Measurements from ENCODE around the gene OSBPL6.

Gene OSBPL6

GRCh38 chr2:178417916-178418315 lies 223.6 kb downstream of the OSBPL6 start:
- Histone ChIP-seq H3K27ac (ENCODE audit: extremely low read depth, low read depth, low read length) (no peak overlapping the region), H3K9me3 (ENCODE audit: control insufficient read depth, insufficient read depth, low read depth, low read length) (no peaks in the 10 kb centered on the region), H3K4me1 (ENCODE audit: control insufficient read depth, insufficient read depth, low read length) (no peaks in the 10 kb centered on the region), H3K36me3 (ENCODE audit: control insufficient read depth in 2 of 2, insufficient read depth in 1 of 2, low read length in 2 of 2) (no peaks in the 10 kb centered on the region), H3K4me3 (ENCODE audit: low read depth, low read length) (no peak overlapping the region)
- TF ChIP-seq ZNF660 (tag by site-specific recombination; IDR thresholded peaks at IDR 0.05), result no peak
- TF ChIP-seq, protein P1, sequence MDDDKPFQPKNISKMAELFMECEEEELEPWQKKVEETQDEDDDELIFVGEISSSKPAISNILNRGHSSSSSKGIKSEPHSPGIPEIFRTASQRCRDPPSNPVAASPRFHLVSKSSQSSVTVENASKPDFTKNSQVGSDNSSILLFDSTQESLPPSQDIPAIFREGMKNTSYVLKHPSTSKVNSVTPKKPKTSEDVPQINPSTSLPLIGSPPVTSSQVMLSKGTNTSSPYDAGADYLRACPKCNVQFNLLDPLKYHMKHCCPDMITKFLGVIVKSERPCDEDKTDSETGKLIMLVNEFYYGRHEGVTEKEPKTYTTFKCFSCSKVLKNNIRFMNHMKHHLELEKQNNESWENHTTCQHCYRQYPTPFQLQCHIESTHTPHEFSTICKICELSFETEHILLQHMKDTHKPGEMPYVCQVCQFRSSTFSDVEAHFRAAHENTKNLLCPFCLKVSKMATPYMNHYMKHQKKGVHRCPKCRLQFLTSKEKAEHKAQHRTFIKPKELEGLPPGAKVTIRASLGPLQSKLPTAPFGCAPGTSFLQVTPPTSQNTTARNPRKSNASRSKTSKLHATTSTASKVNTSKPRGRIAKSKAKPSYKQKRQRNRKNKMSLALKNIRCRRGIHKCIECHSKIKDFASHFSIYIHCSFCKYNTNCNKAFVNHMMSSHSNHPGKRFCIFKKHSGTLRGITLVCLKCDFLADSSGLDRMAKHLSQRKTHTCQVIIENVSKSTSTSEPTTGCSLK (tag by site-specific recombination; IDR thresholded peaks at IDR 0.05), result no peak
- TF ChIP-seq ZNF473 (tag by site-specific recombination; IDR thresholded peaks at IDR 0.05), result no peak
- TF ChIP-seq ZNF561 (tag by site-specific recombination; IDR thresholded peaks at IDR 0.05; ENCODE audit: borderline replicate concordance), result no peak
- TF ChIP-seq PRDM10 (tag by site-specific recombination; IDR thresholded peaks at IDR 0.05), result peak; percentile 34; the same call in 1 of the 2 replicates
- POLR2A ChIA-PET, result interaction anchor here (1.1 kb wide), 3 partner anchors 9 to 306 kb away, joined by 4 to 7 read pairs (median 5); no protein-coding TSS in a partner anchor
- CTCF ChIA-PET, result interaction anchor here (1.2 to 2.8 kb wide), 8 partner anchors 13 to 306 kb away, joined by 3 to 19 read pairs (median 7); partner anchors contain the start of gene RBM45

DNA sequence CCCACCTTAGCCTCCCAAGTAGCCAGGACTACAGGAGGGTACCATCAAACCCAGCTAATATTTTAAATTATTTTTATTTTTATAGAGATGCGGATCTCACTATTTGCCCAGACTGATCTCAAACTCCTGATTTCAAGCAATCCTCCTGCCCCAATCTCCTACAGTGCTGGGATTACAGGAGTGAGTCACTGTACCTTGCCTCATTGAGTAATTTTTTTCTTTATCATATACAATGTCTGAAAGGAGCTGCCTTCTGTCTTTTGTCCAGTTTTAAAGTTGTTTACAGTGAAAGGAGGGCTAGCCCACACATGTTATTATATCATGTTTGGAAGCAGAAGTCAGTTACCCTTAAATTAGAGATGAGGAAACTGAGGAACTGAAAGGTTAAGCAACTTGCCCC lies 224.1 kb downstream of the OSBPL6 start:
- H3K9me3 ChIP-seq (ENCODE audit: control insufficient read depth, insufficient read depth, low read depth, low read length), result no peaks in the 10 kb centered on the region
- ChIA-PET POLR2A (interaction anchor here (1.1 to 2.2 kb wide), 4 partner anchors 9 to 307 kb away, joined by 4 to 12 read pairs (median 6); partner anchors contain the start of genes PJVK and PRKRA), CTCF (interaction anchor here (0.6 to 2.8 kb wide), 17 partner anchors 10 to 821 kb away, joined by 3 to 19 read pairs (median 5); partner anchors contain the start of gene RBM45)
- H3K4me3 ChIP-seq (ENCODE audit: low read depth, low read length), result no peak overlapping the region
- H3K4me1 ChIP-seq (ENCODE audit: control insufficient read depth, insufficient read depth, low read length), result no peaks in the 10 kb centered on the region
- no peak overlapping the region for H3K27ac ChIP-seq (ENCODE audit: extremely low read depth, low read depth, low read length)
- no peaks in the 10 kb centered on the region for H3K36me3 ChIP-seq (ENCODE audit: control insufficient read depth in 2 of 2, insufficient read depth in 1 of 2, low read length in 2 of 2)
- no peak for TF ChIP-seq GLIS1 (tag by site-specific recombination; IDR thresholded peaks at IDR 0.05)
- no peak for TF ChIP-seq ZNF473 (tag by site-specific recombination; IDR thresholded peaks at IDR 0.05)
- TF ChIP-seq ZNF677 (tag by site-specific recombination; IDR thresholded peaks at IDR 0.05), result no peak
- no peak for TF ChIP-seq ZNF843 (tag by site-specific recombination; IDR thresholded peaks at IDR 0.05)
- TF ChIP-seq MYNN (tag by site-specific recombination; IDR thresholded peaks at IDR 0.05; ENCODE audit: borderline replicate concordance), result no peak
- no peak for TF ChIP-seq ZNF354C (tag by site-specific recombination; IDR thresholded peaks at IDR 0.05; ENCODE audit: borderline replicate concordance, low read depth)
- no peak for TF ChIP-seq ZNF777 (tag by site-specific recombination; IDR thresholded peaks at IDR 0.05; ENCODE audit: borderline replicate concordance)
- no peak for TF ChIP-seq ZNF10 (tag by site-specific recombination; IDR thresholded peaks at IDR 0.05)

GRCh38 chr2:178419123-178419522 lies 224.8 kb downstream of the OSBPL6 start:
- TF ChIP-seq ZNF654 (tag by site-specific recombination; IDR thresholded peaks at IDR 0.05; ENCODE audit: low read depth) (peak; percentile 46), ZNF48 (tag by site-specific recombination; IDR thresholded peaks at IDR 0.05) (no peak)
- ChIA-PET POLR2A (interaction anchor here (1.1 to 2.2 kb wide), 3 partner anchors 22 to 307 kb away, joined by 5 to 12 read pairs (median 7); partner anchors contain the start of genes PJVK and PRKRA), CTCF (interaction anchor here (0.6 to 2.8 kb wide), 20 partner anchors 10 to 820 kb away, joined by 3 to 19 read pairs (median 5); partner anchors contain the start of gene RBM45)
- Histone ChIP-seq H3K9me3 (ENCODE audit: control insufficient read depth, insufficient read depth, low read depth, low read length) (no peaks in the 10 kb centered on the region), H3K4me3 (ENCODE audit: low read depth, low read length) (no peak overlapping the region), H3K27ac (ENCODE audit: extremely low read depth, low read depth, low read length) (no peak overlapping the region), H3K4me1 (ENCODE audit: control insufficient read depth, insufficient read depth, low read length) (no peaks in the 10 kb centered on the region), H3K36me3 (ENCODE audit: control insufficient read depth in 2 of 2, insufficient read depth in 1 of 2, low read length in 2 of 2) (no peaks in the 10 kb centered on the region)

Data from HEK293 (cell line).